Trophoblast cell (in vitro differentiated cells and primary cell): Measurements from ENCODE around the gene RNF40.
A peak's percentile ranks its signal among the peaks of the same experiment; 100 is the strongest.
"Not testable (repeated sequence)": the region's sequence is repeated elsewhere in the genome, so short reads cannot be mapped to it uniquely, and the experiment has no call there.

Source experiments
- DNase-seq, 2 donors: peaks; one replicate each; pipeline ENCODE4 v3.0.0-alpha.2; 2016
- H2AFZ ChIP-seq: 2 replicates; pipeline ENCODE4 v1.6.1; 2013; ENCODE audit warnings: low read length, moderate library complexity, mild to moderate bottlenecking; ENCODE audit not compliant: insufficient read depth, poor library complexity
- H2AK5ac ChIP-seq: 2 replicates; pipeline ENCODE4 v1.6.1; 2013; ENCODE audit warnings: mild to moderate bottlenecking, low read length
- H2BK120ac ChIP-seq: 2 replicates; pipeline ENCODE4 v1.6.1; 2013; ENCODE audit warnings: low read length, mild to moderate bottlenecking, moderate library complexity; ENCODE audit not compliant: insufficient read depth, poor library complexity
- H2BK12ac ChIP-seq: 2 replicates; pipeline ENCODE4 v1.6.1; 2013; ENCODE audit warnings: mild to moderate bottlenecking, low read length, moderate library complexity
- H2BK5ac ChIP-seq: 2 replicates; pipeline ENCODE4 v1.6.1; 2013; ENCODE audit warnings: low read length, low read depth, moderate library complexity, mild to moderate bottlenecking; ENCODE audit not compliant: poor library complexity
- H3K14ac ChIP-seq: 2 replicates; pipeline ENCODE4 v1.6.1; 2013; ENCODE audit warnings: mild to moderate bottlenecking, low read length
- H3K18ac ChIP-seq: 2 replicates; pipeline ENCODE4 v1.6.1; 2013; ENCODE audit warnings: mild to moderate bottlenecking, low read length
- H3K23ac ChIP-seq: 2 replicates; pipeline ENCODE4 v1.6.1; 2013; ENCODE audit warnings: low read length
- H3K27ac ChIP-seq: 2 replicates; pipeline ENCODE4 v1.5.1; 2013; ENCODE audit warnings: low read depth, mild to moderate bottlenecking, inconsistent platforms, low read length, moderate library complexity
- H3K27me3 ChIP-seq: 2 replicates; pipeline ENCODE4 v1.6.1; 2013; ENCODE audit warnings: inconsistent platforms, mild to moderate bottlenecking, low read length, moderate library complexity; ENCODE audit not compliant: insufficient read depth
- H3K36me3 ChIP-seq, 2 experiments: 1 replicate in 1 of 2; 2 replicates in 1 of 2; pipeline ENCODE4 v1.6.1; 2013; ENCODE audit warnings: low read length in 2 of 2, mild to moderate bottlenecking in 2 of 2, moderate library complexity in 1 of 2; ENCODE audit not compliant: insufficient read depth in 2 of 2, control insufficient read depth in 1 of 2
- H3K4ac ChIP-seq: 2 replicates; pipeline ENCODE4 v1.6.1; 2013; ENCODE audit warnings: low read depth, mild to moderate bottlenecking, low read length, moderate library complexity
- H3K4me1 ChIP-seq, 2 experiments: 1 replicate in 1 of 2; 2 replicates in 1 of 2; pipeline ENCODE4 v1.6.1; 2013; ENCODE audit warnings: low read length in 2 of 2, mild to moderate bottlenecking in 2 of 2, moderate library complexity in 1 of 2; ENCODE audit not compliant: insufficient read depth in 2 of 2, control insufficient read depth in 1 of 2
- H3K4me2 ChIP-seq: 2 replicates; pipeline ENCODE4 v1.6.1; 2013; ENCODE audit warnings: inconsistent platforms, mild to moderate bottlenecking, low read length, moderate library complexity
- H3K4me3 ChIP-seq: 2 replicates; pipeline ENCODE4 v1.5.1; 2013; ENCODE audit warnings: mild to moderate bottlenecking, low read depth, low read length, inconsistent platforms
- H3K79me1 ChIP-seq: one replicate; pipeline ENCODE4 v1.6.1; 2013; ENCODE audit warnings: low read length
- H3K79me2 ChIP-seq: 2 replicates; pipeline ENCODE4 v1.6.1; 2013; ENCODE audit warnings: low read length, mild to moderate bottlenecking; ENCODE audit not compliant: control insufficient read depth, insufficient read depth, poor library complexity
- H3K9ac ChIP-seq: 2 replicates; pipeline ENCODE4 v1.6.1; 2013; ENCODE audit warnings: mild to moderate bottlenecking, low read length
- H3K9me3 ChIP-seq: 2 replicates; pipeline ENCODE4 v1.6.1; 2013; ENCODE audit warnings: low read depth, mild to moderate bottlenecking, control low read depth, inconsistent platforms, low read length; ENCODE audit not compliant: insufficient read depth
- H4K12ac ChIP-seq: 2 replicates; pipeline ENCODE4 v1.6.1; 2013; ENCODE audit warnings: low read depth, mild to moderate bottlenecking, low read length, moderate library complexity
- H4K8ac ChIP-seq: 2 replicates; pipeline ENCODE4 v1.6.1; 2013; ENCODE audit warnings: low read depth, mild to moderate bottlenecking, low read length, moderate library complexity
- H4K91ac ChIP-seq: one replicate; pipeline ENCODE4 v1.6.1; 2013; ENCODE audit warnings: low read depth, mild to moderate bottlenecking, low read length, moderate library complexity
- WGBS: extraction: QIAGEN DNeasy Blood & Tissue Kit; methylation state at CpG from one replicate; pipeline ENCODE4 v1.1.7; 2013; ENCODE audit warnings: missing lambda C conversion rate; ENCODE audit not compliant: insufficient read length, insufficient coverage; ENCODE audit errors: extremely low coverage; 5-methylcytosine and 5-hydroxymethylcytosine counted together

RNF40 gene

DNA sequence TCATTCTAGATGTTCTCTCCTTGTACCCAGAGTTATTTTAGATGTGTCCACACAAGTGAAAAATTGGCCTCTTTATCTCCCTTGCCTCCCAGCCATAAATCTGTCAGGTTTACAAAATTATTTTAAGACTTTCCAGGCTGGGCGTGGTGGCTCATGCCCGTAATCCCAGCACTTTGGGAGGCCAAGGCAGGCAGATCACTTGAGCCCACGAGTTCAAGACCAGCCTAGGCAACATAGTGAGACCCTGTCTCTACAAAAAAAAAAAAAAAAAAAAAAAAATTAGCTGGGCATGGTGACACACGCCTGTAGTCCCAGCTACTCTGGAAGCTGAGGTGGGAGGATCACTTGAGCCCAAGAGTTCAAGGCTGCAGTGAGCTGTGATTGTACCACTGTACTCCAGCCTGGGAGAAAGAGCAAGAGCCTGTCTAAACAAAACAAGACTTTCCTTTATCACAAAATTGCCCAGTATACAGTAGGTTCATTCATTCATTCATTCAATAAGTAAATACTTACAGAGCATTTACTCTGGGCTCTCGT is 46.8 kb downstream of the RNF40 start:
- H3K23ac ChIP-seq, H3K79me2 ChIP-seq: not testable (repeated sequence)
- WGBS: no CpG with 5 or more reads among the region's 5 CpGs

DNA sequence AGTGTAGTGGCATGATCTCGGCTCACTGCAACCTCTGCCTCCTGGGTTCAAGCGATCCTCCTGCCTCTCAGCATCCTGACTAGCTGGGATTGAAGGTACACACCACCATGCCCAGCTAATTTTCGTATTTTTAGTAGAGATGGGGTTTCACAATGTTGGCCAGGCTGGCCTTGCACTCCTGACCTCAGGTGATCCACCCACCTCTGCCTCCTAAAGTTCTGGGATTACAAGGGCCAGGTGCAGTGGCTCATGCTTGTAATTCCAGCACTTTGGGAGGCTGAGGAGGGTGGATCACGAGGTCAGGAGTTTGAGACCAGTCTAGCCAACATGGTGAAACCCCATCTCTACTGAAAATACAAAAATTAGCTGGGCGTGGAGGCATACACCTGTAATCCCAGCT is 47.6 kb downstream of the RNF40 start:
- WGBS: no CpG with 5 or more reads among the region's 5 CpGs
- not testable (repeated sequence) for H3K4me2 ChIP-seq, H2AK5ac ChIP-seq

More for the DNA sequence above, 46.8 kb downstream of the RNF40 start:
- H2BK120ac ChIP-seq, H3K36me3 ChIP-seq, H2BK5ac ChIP-seq, H3K4ac ChIP-seq, H3K9me3 ChIP-seq, H3K27me3 ChIP-seq, H3K4me3 ChIP-seq, H4K8ac ChIP-seq, H3K9ac ChIP-seq, DNase-seq, H4K12ac ChIP-seq, H2AK5ac ChIP-seq, H3K18ac ChIP-seq, H4K91ac ChIP-seq, H2BK12ac ChIP-seq, H2AFZ ChIP-seq, H3K27ac ChIP-seq, H3K4me2 ChIP-seq, H3K14ac ChIP-seq: not testable (repeated sequence)
- Histone ChIP-seq H3K4me1 (peaks cover 8 to 11% of the 10 kb centered on the region in 2 experiments), H3K79me1 (peaks cover 13% of the 10 kb centered on the region)

DNA sequence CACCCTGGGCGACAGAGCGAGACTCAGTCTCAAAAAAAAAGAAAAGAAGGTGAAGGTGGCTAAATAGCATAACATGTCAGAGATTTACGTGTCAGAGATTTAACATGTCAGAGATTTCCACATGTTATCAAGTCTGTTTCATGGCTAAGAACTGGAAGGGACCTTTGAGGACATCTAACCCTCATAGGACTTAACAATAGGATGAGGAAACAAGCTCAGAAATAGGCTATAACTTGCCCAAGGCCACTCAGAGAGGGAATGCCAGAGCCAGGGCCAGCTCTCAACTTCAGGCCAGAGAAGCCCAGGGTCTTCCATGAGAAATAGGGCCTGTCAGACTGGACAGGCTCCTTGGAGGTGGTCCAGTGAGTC is 51.7 kb downstream of the RNF40 start:
- peak overlapping the region; percentile 31 for H4K8ac ChIP-seq

More for the DNA sequence above, 47.6 kb downstream of the RNF40 start:
- H3K9me3 ChIP-seq, H3K27me3 ChIP-seq, H3K4ac ChIP-seq, H4K8ac ChIP-seq, H3K79me2 ChIP-seq, H3K4me3 ChIP-seq, H3K27ac ChIP-seq, H3K18ac ChIP-seq, H2BK5ac ChIP-seq, H4K91ac ChIP-seq, H3K23ac ChIP-seq, DNase-seq, H4K12ac ChIP-seq, H2BK12ac ChIP-seq, H3K36me3 ChIP-seq, H2BK120ac ChIP-seq, H2AFZ ChIP-seq, H3K9ac ChIP-seq, H3K14ac ChIP-seq: not testable (repeated sequence)
- peaks cover 17% of the 10 kb centered on the region for H3K79me1 ChIP-seq
- H3K4me1 ChIP-seq: peaks cover 8 to 13% of the 10 kb centered on the region in 2 experiments

DNA sequence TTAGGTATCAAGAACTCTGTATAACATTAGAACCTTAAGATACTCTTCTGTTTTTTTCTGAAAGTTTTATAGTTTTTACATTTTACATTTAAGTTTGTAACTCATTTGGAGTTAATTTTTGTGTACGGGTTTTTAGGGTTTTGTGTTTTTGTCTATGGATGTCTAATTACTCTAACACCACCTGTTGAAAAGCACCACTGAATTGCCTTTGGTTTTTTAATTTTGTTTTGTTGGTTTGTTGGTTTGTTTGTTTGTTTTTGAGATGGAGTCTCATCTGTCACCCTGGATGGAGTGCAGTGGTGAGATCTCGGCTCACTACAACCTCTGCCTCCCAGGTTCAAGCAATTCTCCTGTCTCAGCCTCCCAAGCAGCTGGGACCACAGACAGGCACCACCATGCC is 54.6 kb downstream of the RNF40 start:
- Histone ChIP-seq H3K9ac (no peak overlapping the region), H3K36me3 (no peaks in the 10 kb centered on the region), H3K79me1 (peaks cover 6% of the 10 kb centered on the region), H4K12ac (no peak overlapping the region), H2AFZ (no peak overlapping the region), H3K4me2 (no peak overlapping the region), H3K27ac (no peak overlapping the region), H2AK5ac (no peak overlapping the region), H3K4ac (no peak overlapping the region), H3K18ac (no peak overlapping the region), H3K4me1 (peaks cover 3 to 6% of the 10 kb centered on the region in 2 experiments), H4K91ac (no peak overlapping the region), H2BK120ac (no peak overlapping the region), H3K79me2 (no peaks in the 10 kb centered on the region), H3K9me3 (peaks cover 3% of the 10 kb centered on the region), H4K8ac (no peak overlapping the region), H2BK5ac (no peak overlapping the region), H3K14ac (no peak overlapping the region), H2BK12ac (no peak overlapping the region), H3K4me3 (no peak overlapping the region), H3K27me3 (no peaks in the 10 kb centered on the region), H3K23ac (no peak overlapping the region)
- no CpG with 5 or more reads among the region's 2 CpGs for WGBS
- DNase-seq: no peak

More for the DNA sequence above, 51.7 kb downstream of the RNF40 start:
- Histone ChIP-seq H3K79me2 (no peaks in the 10 kb centered on the region), H3K27ac (peak overlapping the region; percentile 22), H2AFZ (peak overlapping the region; percentile 40), H3K27me3 (no peaks in the 10 kb centered on the region), H3K9ac (no peak overlapping the region), H2AK5ac (no peak overlapping the region), H3K18ac (peak overlapping the region; percentile 5), H2BK12ac (no peak overlapping the region), H3K9me3 (no peaks in the 10 kb centered on the region), H2BK120ac (peak overlapping the region; percentile 45), H3K14ac (no peak overlapping the region), H3K36me3 (no peaks in the 10 kb centered on the region), H3K23ac (no peak overlapping the region), H3K4ac (no peak overlapping the region), H3K4me3 (peak overlapping the region; percentile 16), H4K12ac (peak overlapping the region; percentile 17), H3K4me2 (peak overlapping the region; percentile 63), H3K4me1 (peaks cover 3 to 6% of the 10 kb centered on the region in 2 experiments), H3K79me1 (peaks cover 6% of the 10 kb centered on the region), H4K91ac (peak overlapping the region; percentile 49), H2BK5ac (no peak overlapping the region)
- peak in 1 of 2 donors; percentile 59 for DNase-seq
- no CpG with 5 or more reads among the region's 3 CpGs for WGBS
